ENCODE measurements around the gene MPIG6B.

Gene MPIG6B

GRCh38 chr6:31722173-31722572, 1.0 kb upstream of the MPIG6B start:
- DNase-seq, result no peak

- no peak for DNase-seq
These were observed 963 bp downstream of the MPIG6B start for GRCh38 chr6:31723980-31724691.

- no peak for DNase-seq
These were observed 2.6 kb downstream of the MPIG6B start for GRCh38 chr6:31725502-31726350.

- no peak for DNase-seq
These were observed 4.0 kb downstream of the MPIG6B start for GRCh38 chr6:31727034-31727716.

- no peak for DNase-seq
These were observed 4.8 kb downstream of the MPIG6B start for GRCh38 chr6:31727717-31728671.

- DNase-seq, result no peak
These were observed 5.8 kb downstream of the MPIG6B start, which contains the start of gene DDAH2 for GRCh38 chr6:31728767-31729514. Gene DDAH2 (minus strand): TSS chr6:31729299. CDS start chr6:31729161, 138 bp downstream.

GRCh38 chr6:31729515-31729978, 6.4 kb downstream of the MPIG6B start:
- peak; percentile 82 for DNase-seq

GRCh38 chr6:31729979-31730630, 6.9 kb downstream of the MPIG6B start:
- DNase-seq, result peak; percentile 70

GRCh38 chr6:31730631-31731086, 7.5 kb downstream of the MPIG6B start:
- no peak for DNase-seq

GRCh38 chr6:31732029-31732428, 8.9 kb downstream of the MPIG6B start:
- no peak for DNase-seq

GRCh38 chr6:31733734-31734133, 10.6 kb downstream of the MPIG6B start:
- no peak for DNase-seq

- DNase-seq, result no peak
These were observed 11.2 kb downstream of the MPIG6B start for GRCh38 chr6:31734247-31734820.

GRCh38 chr6:31734821-31735406, 11.7 kb downstream of the MPIG6B start:
- no peak for DNase-seq

GRCh38 chr6:31736021-31736767, 13.0 kb downstream of the MPIG6B start, which contains the start of gene CLIC1:
Gene CLIC1 (minus strand): TSS chr6:31736530. CDS start chr6:31736300, 230 bp downstream.
- DNase-seq, result peak; percentile 70

GRCh38 chr6:31736768-31737314, 13.7 kb downstream of the MPIG6B start:
- no peak for DNase-seq

- no peak for DNase-seq
These were observed 14.3 kb downstream of the MPIG6B start for GRCh38 chr6:31737315-31737990.

GRCh38 chr6:31737991-31738979, 15.1 kb downstream of the MPIG6B start:
- DNase-seq, result no peak
